GM18502 (cell line): ENCODE measurements around the gene PIAS3.
"Not testable (repeated sequence)": the region's sequence is repeated elsewhere in the genome, so short reads cannot be mapped to it uniquely, and the experiment has no call there.

Experiments
- ATAC-seq: cut with Tn5 transposase; IDR thresholded peaks from one replicate; pipeline ENCODE4 v1.9.1; 2021; ENCODE audit warnings: mild to moderate bottlenecking; ENCODE audit not compliant: unreplicated experiment, poor library complexity

Gene PIAS3

DNA sequence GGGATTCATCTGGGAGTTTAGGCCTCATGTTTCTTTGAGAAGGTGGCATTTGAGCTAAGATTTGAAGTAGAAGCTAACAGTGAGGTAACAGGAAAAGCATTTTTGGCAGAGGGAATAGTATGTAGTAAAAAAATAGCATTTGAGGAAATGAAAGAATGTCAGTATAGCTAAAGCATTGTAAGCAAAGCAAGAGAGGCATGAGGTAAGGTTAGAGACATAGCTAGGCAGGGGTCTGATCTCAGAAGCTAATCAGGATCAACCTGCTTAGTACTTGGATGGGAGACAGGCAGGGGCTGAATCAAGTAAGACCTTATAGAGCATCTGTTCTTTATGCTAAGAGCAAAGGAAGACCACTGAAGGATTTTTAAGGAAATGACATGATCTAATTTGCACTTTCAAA, 30.9 kb downstream of the PIAS3 start:
- ATAC-seq = no peak

DNA sequence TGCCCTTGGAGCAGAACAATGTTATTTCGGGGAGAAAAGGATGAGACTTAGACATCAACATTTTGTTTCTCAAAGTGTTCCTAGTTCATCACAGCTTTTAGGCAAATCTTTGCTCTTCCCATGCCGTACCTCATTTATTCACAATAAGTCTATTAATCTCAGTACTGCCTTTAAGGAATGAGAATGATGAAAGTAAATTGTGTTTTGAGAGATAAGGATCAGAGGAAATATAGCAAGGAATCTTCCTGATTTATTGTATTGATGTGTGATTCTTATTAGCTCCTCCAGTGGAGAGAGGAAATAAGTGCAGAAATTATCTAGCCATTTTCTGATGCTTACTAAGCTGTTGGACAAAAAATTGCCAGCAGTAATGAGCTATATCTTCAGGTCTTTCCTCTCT, 32.9 kb downstream of the PIAS3 start:
- no peak for ATAC-seq

DNA sequence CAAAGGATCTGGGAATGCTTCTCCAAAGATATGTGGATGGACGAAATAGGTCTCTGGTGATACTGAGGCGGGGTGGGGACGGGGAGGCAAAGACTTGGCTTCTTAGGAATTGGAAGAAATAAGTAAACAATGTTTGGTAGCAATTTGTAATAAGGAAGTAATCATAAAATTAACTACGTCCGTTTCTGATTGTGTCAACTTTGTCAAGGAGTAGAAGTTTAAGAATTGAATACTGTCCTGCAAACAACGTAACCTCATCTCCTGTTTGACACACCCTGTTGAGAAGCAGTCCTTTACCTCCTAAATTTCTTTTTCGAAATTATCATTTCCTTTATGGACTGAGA, 34.4 kb downstream of the PIAS3 start:
- no peak for ATAC-seq

DNA sequence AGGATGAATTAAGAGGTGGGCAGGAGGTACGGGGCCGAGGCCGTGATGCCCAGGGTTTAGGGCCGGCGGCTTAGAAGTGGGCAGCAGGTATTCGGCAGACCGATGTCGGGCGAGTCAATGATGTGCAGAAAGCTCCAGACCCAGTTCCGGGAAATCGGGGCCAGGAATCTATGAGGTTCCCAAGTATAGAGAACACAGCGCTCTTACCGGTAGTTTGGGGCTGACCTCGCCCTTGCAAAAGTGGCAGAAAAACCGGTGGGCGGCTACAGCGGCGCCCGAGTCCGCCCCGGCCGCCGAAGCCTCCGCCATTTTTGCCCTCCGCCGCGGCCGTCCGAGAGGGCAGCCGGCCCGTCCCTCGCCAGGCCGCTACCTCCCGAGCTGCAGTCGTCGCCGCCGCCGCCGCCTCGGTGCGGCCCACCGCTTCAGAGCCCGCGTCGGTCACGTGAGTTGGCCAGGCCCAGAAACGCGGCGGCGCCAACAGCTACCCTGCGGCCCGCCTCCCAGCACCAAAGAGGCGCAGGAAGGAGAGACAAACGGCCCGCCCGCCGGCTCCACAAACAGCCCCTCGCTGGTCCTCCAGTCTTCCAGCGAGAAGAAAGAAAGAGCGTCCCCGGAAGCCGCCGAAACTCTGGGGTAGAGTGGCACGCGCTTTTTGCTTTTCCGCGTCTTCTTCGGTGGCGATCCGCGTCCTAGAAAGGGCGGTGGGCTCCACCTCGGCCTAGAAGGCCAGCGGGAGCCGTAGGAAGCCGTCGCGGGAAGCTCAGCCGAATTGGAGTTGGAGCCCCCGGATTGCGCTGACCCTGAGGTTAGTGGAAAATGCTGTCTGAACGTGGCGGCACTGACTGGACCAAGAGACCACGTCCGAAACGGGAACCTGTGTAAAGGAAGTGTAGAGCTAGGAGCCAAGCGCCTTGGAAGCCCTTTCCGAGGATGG, 35.0 kb downstream of the PIAS3 start, which contains the start of the genes POLR3C and RNF115:
Gene POLR3C (plus strand): TSS at position 636 of the 934 bp plus-strand sequence. CDS start 1,577 bp downstream, outside the sequence.
Gene RNF115 (minus strand): TSS at position 531 of the 934 bp plus-strand sequence. CDS start 222 bp downstream, at position 309.
- peak; percentile 82 for ATAC-seq

DNA sequence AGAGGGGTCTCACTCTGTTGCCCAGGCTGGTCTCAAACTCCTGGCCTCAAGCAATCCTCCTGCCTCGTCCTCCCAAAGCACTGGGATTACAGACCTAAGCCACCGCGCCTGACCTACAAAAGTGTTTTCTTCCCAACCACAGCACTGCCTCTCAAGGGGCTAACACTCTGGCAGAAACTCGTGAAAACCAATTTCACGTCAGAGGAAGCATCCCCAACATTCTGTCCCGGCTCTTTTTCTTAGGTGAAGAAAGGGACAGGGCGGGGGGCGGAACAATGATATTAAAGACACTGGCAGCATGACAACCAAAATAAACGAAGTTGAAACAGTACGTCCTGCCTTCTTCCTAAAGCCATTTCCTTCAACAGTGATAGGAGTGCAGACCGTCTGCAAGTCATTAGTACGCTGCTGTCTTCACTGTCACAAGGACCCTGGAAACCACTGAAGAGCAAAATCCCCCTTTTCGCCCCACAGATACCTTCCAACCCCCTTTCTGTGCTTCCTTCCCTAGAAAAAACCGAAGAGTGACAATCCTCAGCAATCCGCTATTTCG, 36.0 kb downstream of the PIAS3 start:
- ATAC-seq = not testable (repeated sequence)

DNA sequence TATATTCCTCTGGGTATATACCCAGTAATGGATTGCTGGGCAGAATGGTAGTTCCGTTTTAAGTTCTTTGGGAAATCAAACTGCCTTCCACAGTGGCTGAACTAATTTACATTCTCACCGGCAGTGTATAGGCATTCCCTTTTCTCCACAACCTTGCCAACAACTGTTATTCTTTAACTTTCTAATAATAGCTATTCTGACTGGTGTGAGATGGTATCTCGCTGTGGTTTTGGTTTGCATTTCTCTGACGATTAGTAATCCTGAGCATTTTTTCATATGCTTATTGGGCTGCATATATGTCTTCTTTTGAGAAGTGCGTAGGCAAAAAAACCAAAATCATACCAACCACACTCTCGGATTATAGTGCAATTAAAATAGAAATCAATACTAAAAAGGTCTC, 40.8 kb downstream of the PIAS3 start:
- ATAC-seq = not testable (repeated sequence)

DNA sequence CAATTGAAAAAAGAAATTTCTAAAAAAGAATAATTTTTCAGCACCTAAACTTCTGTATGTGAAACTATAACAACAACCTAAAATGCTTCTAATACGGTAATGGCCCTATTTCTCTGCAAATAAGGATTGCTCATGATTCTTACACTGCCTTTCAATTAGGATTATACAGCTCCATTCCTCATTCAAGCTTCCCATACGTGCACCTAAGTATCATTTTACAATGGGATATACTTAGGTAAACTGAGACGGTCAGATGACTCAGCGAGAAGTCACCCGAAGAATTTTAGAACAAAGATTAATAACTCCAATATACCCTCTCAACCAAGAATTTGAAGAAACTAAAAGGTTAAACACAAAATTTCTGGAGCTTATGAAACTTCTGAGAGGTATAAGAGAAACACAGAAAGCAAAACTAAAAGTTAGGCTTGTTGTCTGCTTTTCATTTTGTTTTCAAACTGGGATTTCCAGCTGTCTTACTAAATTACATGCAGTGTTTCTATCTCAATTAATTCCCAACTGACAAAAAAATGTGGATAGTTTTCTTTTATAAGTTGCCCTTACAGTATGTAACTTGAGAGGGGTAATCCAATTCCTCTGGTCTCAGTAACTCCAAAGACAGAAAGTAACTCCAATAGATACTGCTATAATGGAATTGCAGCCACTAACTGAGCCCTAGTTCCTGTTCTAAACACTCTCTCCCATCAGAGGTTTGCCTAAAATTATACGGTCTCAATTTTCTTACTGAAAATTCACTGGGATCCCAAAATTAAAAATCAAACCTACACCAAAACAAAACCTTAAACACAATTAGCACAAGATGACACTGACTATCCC, 45.7 kb downstream of the PIAS3 start:
- ATAC-seq = not testable (repeated sequence)

DNA sequence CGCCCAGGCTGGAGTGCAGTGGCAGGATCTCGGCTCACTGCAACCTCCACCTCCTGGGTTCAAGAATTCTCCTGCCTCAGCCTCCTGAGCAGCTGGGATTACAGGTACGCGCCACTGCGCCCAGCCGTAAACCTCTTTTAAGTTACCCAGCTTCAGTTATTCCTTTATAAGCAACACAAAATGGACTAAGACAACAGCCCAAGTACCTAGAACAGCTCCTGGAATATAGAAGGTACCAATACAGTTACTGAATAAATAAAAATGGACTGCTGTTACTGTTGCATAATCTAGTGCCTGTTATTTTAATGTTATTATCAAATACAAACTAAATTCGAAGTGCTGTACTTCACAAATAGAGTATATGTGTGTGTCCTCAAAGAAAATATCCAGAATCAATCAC, 52.0 kb downstream of the PIAS3 start:
- no peak for ATAC-seq

DNA sequence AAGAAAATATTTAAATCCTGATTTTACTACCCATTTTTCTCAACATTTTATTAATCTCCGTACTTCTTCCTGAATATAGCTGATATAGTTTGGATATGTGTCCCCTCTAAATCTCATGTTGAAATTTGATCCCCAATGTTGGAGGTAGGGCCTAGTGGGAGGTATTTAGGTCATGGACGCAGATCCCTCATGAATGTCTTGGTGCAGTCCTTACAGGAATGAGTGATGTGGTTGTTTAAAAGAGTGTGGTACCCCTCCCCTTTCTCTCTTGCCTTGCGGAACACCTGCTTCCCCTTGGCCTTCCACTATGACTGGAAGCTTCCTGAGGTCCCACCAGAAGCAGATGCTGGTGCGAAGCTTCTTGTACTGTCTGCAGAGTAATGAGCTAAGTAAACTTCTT, 52.5 kb downstream of the PIAS3 start:
- no peak for ATAC-seq

DNA sequence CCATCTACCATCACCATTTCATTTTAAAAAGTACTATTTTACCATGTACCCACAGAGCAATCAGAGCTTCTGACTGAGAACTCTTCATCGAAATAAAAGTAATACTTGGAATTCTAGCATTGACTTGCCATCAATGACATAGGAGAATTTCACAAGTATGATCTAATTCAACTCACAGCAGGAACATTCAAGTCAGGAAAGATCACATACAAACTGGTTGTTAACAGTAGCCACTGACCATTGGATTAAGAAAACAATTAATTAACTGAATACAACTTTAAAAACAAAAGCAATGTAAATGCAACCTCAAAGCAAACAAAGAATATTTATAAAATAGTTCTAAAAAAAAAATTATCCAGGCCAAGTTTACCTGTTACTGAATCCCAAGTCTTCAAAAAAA, 53.8 kb downstream of the PIAS3 start:
- ATAC-seq = no peak

DNA sequence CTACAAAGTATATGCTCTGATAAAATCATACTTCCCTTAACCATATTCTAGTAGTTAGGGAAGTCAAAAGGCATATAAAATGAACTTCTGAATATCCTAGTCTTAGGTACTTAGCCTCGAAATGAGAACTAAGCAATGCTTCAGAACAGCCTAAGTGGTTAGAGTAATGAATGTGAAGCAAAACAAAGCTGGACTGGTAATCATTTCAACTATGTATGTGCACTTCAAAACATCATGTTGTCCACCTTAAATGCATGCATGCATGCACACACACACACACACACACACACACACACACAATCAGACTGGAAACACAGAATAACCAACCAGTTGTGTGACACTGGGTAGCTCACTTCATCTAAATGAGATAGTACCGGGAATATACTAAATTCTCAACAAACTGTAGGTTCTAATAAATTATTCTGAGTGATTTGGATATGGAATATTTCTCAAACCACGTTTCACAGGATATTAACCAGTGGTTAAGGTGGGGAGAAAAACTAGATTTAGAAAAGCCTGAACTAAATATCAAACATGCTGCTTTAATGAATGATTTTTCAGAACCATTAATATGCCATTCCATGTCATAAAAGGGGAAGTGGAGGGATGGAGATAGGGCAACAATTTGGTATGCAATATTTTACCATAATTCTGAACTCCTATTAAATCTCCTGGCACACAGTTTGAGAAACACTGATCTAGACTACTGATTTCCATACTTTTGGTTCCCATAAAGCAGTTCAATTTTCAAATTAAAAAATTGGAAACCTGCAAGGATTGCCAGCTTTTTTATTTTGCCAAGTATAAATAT, 54.4 kb downstream of the PIAS3 start:
- no peak for ATAC-seq

DNA sequence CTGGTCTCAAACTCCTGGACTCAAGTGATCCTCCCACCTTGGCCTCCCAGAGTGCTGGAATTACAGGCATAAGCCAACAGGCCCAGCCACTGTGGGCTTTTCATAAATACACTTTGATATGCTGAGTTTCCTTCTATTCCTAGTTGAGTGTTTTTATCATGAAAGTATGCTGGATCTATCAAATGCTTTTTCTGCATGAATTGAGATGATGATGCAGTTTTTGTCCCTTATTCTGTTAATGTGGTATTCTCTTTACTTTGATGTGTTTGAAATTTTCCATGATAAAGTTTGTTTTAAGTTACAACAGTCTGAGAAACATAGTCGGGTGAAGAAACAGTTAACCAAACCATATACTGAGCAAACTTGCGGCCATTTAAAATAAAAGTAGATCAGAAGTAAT, 59.1 kb downstream of the PIAS3 start:
- ATAC-seq = no peak
